Skin of body (tissue), 2 donors: ENCODE measurements around the gene CNOT10. TPM values are rescaled to one million over a fixed set of nuclear protein-coding genes. Genes with fewer than 3 reads are reported as not detected.
"Not testable (repeated sequence)": the region's sequence is repeated elsewhere in the genome, so short reads cannot be mapped to it uniquely, and the experiment has no call there.

Experiments
- DNase-seq: peaks from one replicate; lab custom pipeline; 2025; lab: John Stamatoyannopoulos, UW
- total RNA-seq: library from RNA; depleted of rRNA; stranded (reverse); fragments of >200 nt; gene quantifications from one replicate; pipeline ENCODE4 v1.2.3, GENCODE V29; 2014

Gene CNOT10
- 30.3 TPM for total RNA-seq

GRCh38 chr3:32684800-32685542, at the start of gene CNOT10:
TSS of gene CNOT10 (plus strand) at chr3:32685188. CDS start at chr3:32685461, 273 bp downstream.
- DNase-seq, result peak; percentile 94

- DNase-seq, result no peak
Measured at GRCh38 chr3:32640939-32641338, 44.0 kb upstream of the CNOT10 start.

GRCh38 chr3:32641356-32641755, 43.6 kb upstream of the CNOT10 start:
- no peak for DNase-seq

GRCh38 chr3:32643354-32643753, 41.6 kb upstream of the CNOT10 start:
- no peak for DNase-seq

GRCh38 chr3:32643816-32644215, 41.2 kb upstream of the CNOT10 start:
- no peak for DNase-seq

GRCh38 chr3:32644380-32644779, 40.6 kb upstream of the CNOT10 start:
- no peak for DNase-seq

GRCh38 chr3:32646761-32647160, 38.2 kb upstream of the CNOT10 start:
- no peak for DNase-seq

GRCh38 chr3:32652337-32653100, 32.5 kb upstream of the CNOT10 start:
- not testable (repeated sequence) for DNase-seq

- DNase-seq, result no peak
Measured at GRCh38 chr3:32655167-32655566, 29.8 kb upstream of the CNOT10 start.

- no peak for DNase-seq
Measured at GRCh38 chr3:32660634-32661033, 24.4 kb upstream of the CNOT10 start.

- no peak for DNase-seq
Measured at GRCh38 chr3:32662647-32663046, 22.3 kb upstream of the CNOT10 start.

- peak; percentile 7 for DNase-seq
Measured at GRCh38 chr3:32664630-32665075, 20.3 kb upstream of the CNOT10 start.

- no peak for DNase-seq
Measured at GRCh38 chr3:32667072-32667582, 17.9 kb upstream of the CNOT10 start.

- DNase-seq, result not testable (repeated sequence)
Measured at GRCh38 chr3:32669226-32669625, 15.8 kb upstream of the CNOT10 start.

- not testable (repeated sequence) for DNase-seq
Measured at GRCh38 chr3:32673730-32674129, 11.3 kb upstream of the CNOT10 start.

GRCh38 chr3:32675164-32675563, 9.8 kb upstream of the CNOT10 start:
- no peak for DNase-seq

GRCh38 chr3:32675650-32676049, 9.3 kb upstream of the CNOT10 start:
- no peak for DNase-seq

GRCh38 chr3:32681811-32682210, 3.2 kb upstream of the CNOT10 start:
- DNase-seq, result no peak

- no peak for DNase-seq
Measured at GRCh38 chr3:32684029-32684799, 774 bp upstream of the CNOT10 start.

- peak; percentile 46 for DNase-seq
Measured at GRCh38 chr3:32685543-32686185, 676 bp downstream of the CNOT10 start.

- no peak for DNase-seq
Measured at GRCh38 chr3:32686713-32687112, 1.7 kb downstream of the CNOT10 start.
